WTC11 (cell line): ENCODE measurements around the gene FITM1. TPM values are rescaled to one million over a fixed set of nuclear protein-coding genes. Genes with fewer than 3 reads are reported as not detected.

Source experiments
- ATAC-seq: fragments of 200-7000 bp; cut with Tn5 transposase; 2 replicates; pipeline ENCODE4 v1.10.0; 2021; ENCODE audit warnings: mild to moderate bottlenecking, moderate library complexity
- CTCF ChIA-PET: fragments of 300-600 bp; sonication (Branson Sonifier 250); formaldehyde crosslinking; loops from one replicate; lab custom pipeline; 2021; ENCODE audit warnings: antibody characterized with exemption; lab: Charles Lee
- POLR2A ChIA-PET: fragments of 350-600 bp; sonication (Branson Sonifier 250); formaldehyde crosslinking; loops from one replicate; lab custom pipeline; 2021; ENCODE audit warnings: antibody characterized with exemption; lab: Charles Lee
- DNase-seq: peaks from one replicate; pipeline ENCODE4 v3.0.0; 2021; ENCODE audit warnings: low spot score
- H3K27ac Mint-ChIP-seq: 2 replicates; pipeline ENCODE4 v1.8.0; 2021; ENCODE audit warnings: mixed read lengths
- H3K27me3 Mint-ChIP-seq: 2 replicates; pipeline ENCODE4 v1.8.0; 2021; ENCODE audit warnings: low read depth, mild to moderate bottlenecking, moderate library complexity, mixed read lengths
- H3K36me3 Mint-ChIP-seq: 2 replicates; pipeline ENCODE4 v1.8.0; 2021; ENCODE audit warnings: mixed read lengths
- H3K4me1 Mint-ChIP-seq: 2 replicates; pipeline ENCODE4 v1.8.0; 2022; ENCODE audit warnings: mixed read lengths
- H3K4me3 Mint-ChIP-seq: 2 replicates; pipeline ENCODE4 v1.8.0; 2021; ENCODE audit warnings: mild to moderate bottlenecking, moderate library complexity, mixed read lengths
- H3K9me3 Mint-ChIP-seq: 2 replicates; pipeline ENCODE4 v1.8.0; 2021; ENCODE audit warnings: mixed read lengths
- CTCF ChIP-seq: fragments of 200-600 bp; IDR thresholded peaks from 2 replicates; pipeline ENCODE4 v1.8.0; 2022; ENCODE audit warnings: antibody characterized with exemption
- E2F4 ChIP-seq: sonication (generic); formaldehyde crosslinking; IDR thresholded peaks from 2 replicates; pipeline ENCODE4 v1.8.1; 2022; ENCODE audit warnings: low read depth, mild to moderate bottlenecking, moderate library complexity, missing genetic modification reagents, borderline replicate concordance
- FOXJ3 ChIP-seq: sonication (generic); formaldehyde crosslinking; IDR thresholded peaks from 2 replicates; pipeline ENCODE4 v1.9.0; 2021; ENCODE audit warnings: missing genetic modification reagents, mild to moderate bottlenecking, borderline replicate concordance
- GABPB1 ChIP-seq: sonication (generic); formaldehyde crosslinking; IDR thresholded peaks from 2 replicates; pipeline ENCODE4 v1.8.1; 2023; ENCODE audit warnings: mild to moderate bottlenecking, missing genetic modification reagents
- HMGA2 ChIP-seq: fragments of 250-450 bp; sonication (Bioruptor Pico); IDR thresholded peaks from 2 replicates; pipeline ENCODE4 v1.4.0; 2021; ENCODE audit warnings: mild to moderate bottlenecking, moderate library complexity
- JUN ChIP-seq: sonication (generic); formaldehyde crosslinking; IDR thresholded peaks from 2 replicates; pipeline ENCODE4 v1.8.0; 2023; ENCODE audit warnings: mild to moderate bottlenecking, missing genetic modification reagents
- MXD4 ChIP-seq: fragments of 250-450 bp; sonication (Bioruptor Pico); IDR thresholded peaks from 2 replicates; pipeline ENCODE4 v1.8.0; 2021; ENCODE audit warnings: mild to moderate bottlenecking, moderate library complexity, borderline replicate concordance
- PREB ChIP-seq: sonication (generic); formaldehyde crosslinking; IDR thresholded peaks from 2 replicates; pipeline ENCODE4 v1.8.1; 2022; ENCODE audit warnings: mild to moderate bottlenecking, missing genetic modification reagents, moderate library complexity, borderline replicate concordance
- PRRX2 ChIP-seq: fragments of 250-450 bp; sonication (Bioruptor Pico); IDR thresholded peaks from 2 replicates; pipeline ENCODE4 v1.8.0; 2021; ENCODE audit warnings: mild to moderate bottlenecking
- ZBTB21 ChIP-seq: sonication (generic); formaldehyde crosslinking; IDR thresholded peaks from 2 replicates; pipeline ENCODE4 v1.8.1; 2023; ENCODE audit warnings: mild to moderate bottlenecking, missing genetic modification reagents, borderline replicate concordance
- ZNF512 ChIP-seq: sonication (generic); formaldehyde crosslinking; IDR thresholded peaks from 2 replicates; pipeline ENCODE4 v1.8.1; 2022; ENCODE audit warnings: missing genetic modification reagents, borderline replicate concordance
- ZNF671 ChIP-seq: fragments of 250-450 bp; sonication (Bioruptor Pico); IDR thresholded peaks from 2 replicates; pipeline ENCODE4 v1.8.0; 2021; ENCODE audit warnings: mild to moderate bottlenecking
- total RNA-seq: library from RNA; stranded (reverse); gene quantifications from 3 replicates; pipeline ENCODE4 v1.2.3, GENCODE V29; 2021
- TF ChIP-seq, protein P1 (sequence below): fragments of 250-450 bp; sonication (Bioruptor Pico); IDR thresholded peaks from 2 replicates; pipeline ENCODE4 v1.9.0; 2021; ENCODE audit warnings: mild to moderate bottlenecking
- TF ChIP-seq, protein P2 (sequence below): sonication (generic); formaldehyde crosslinking; IDR thresholded peaks from 2 replicates; pipeline ENCODE4 v1.8.1; 2022; ENCODE audit warnings: mild to moderate bottlenecking, moderate library complexity, missing genetic modification reagents

Gene FITM1
- total RNA-seq, 1 experiment from 2014 or later: not detected

GRCh38 chr14:24133735-24134134, 3.3 kb downstream of the FITM1 start:
- H3K9me3 Mint-ChIP-seq: no peaks in the 10 kb centered on the region
- TF ChIP-seq, protein P1, sequence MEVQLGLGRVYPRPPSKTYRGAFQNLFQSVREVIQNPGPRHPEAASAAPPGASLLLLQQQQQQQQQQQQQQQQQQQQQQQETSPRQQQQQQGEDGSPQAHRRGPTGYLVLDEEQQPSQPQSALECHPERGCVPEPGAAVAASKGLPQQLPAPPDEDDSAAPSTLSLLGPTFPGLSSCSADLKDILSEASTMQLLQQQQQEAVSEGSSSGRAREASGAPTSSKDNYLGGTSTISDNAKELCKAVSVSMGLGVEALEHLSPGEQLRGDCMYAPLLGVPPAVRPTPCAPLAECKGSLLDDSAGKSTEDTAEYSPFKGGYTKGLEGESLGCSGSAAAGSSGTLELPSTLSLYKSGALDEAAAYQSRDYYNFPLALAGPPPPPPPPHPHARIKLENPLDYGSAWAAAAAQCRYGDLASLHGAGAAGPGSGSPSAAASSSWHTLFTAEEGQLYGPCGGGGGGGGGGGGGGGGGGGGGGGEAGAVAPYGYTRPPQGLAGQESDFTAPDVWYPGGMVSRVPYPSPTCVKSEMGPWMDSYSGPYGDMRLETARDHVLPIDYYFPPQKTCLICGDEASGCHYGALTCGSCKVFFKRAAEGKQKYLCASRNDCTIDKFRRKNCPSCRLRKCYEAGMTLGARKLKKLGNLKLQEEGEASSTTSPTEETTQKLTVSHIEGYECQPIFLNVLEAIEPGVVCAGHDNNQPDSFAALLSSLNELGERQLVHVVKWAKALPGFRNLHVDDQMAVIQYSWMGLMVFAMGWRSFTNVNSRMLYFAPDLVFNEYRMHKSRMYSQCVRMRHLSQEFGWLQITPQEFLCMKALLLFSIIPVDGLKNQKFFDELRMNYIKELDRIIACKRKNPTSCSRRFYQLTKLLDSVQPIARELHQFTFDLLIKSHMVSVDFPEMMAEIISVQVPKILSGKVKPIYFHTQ (CRISPR knock-in tag): no peak
- peak; percentile 65; the same call in 1 of the 2 replicates for TF ChIP-seq HMGA2 (CRISPR knock-in tag)
- no peak for TF ChIP-seq ZNF671 (CRISPR knock-in tag)
- TF ChIP-seq ZBTB21 (CRISPR knock-in tag): no peak
- no peak for TF ChIP-seq FOXJ3 (CRISPR knock-in tag)
- TF ChIP-seq MXD4: no peak
- TF ChIP-seq CTCF: no peak
- no peak for TF ChIP-seq E2F4
- no peak for TF ChIP-seq PRRX2 (CRISPR knock-in tag)
- TF ChIP-seq, all 79 proteins: peak for 1
- ATAC-seq (no peak), DNase-seq (no peak)
- peaks cover 23% of the 10 kb centered on the region for H3K4me1 Mint-ChIP-seq
- H3K27ac Mint-ChIP-seq: no peak overlapping the region
- H3K27me3 Mint-ChIP-seq: no peaks in the 10 kb centered on the region; the same call in 1 of the 2 replicates
- H3K4me3 Mint-ChIP-seq: no peak overlapping the region
- peaks cover 14% of the 10 kb centered on the region for H3K36me3 Mint-ChIP-seq
- ChIA-PET POLR2A (no interaction called here), CTCF (interaction anchor here (0.7 to 3.1 kb wide), 4 partner anchors 18 to 27 kb away, joined by 3 to 10 read pairs (median 6); partner anchors contain the start of genes DCAF11, IRF9 and NRL)

DNA sequence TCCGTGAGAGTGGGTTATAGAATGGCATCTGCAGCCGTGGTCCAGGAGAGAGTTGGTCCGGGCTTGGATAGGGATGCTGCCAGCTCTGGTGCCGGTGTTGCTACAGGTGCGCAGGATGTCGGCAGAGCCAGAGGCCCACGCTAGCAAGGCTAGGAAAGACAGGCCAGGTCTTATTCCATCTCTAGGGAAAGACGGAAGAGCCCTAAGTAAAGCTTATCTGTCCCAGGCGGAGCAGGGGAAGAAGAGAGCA, 5.0 kb downstream of the FITM1 start:
- CTCF ChIA-PET: interaction anchor here (0.8 to 4.3 kb wide), 15 partner anchors 8 to 296 kb away, joined by 3 to 31 read pairs (median 5); partner anchors contain the start of genes DCAF11, IRF9, NRL and PCK2
- H3K4me1 Mint-ChIP-seq: peaks cover 33% of the 10 kb centered on the region
- no peak for DNase-seq
- TF ChIP-seq JUN (CRISPR knock-in tag) (0 out of 2 replicates have a peak, but pooled peaks have one; percentile 21), PREB (0 out of 2 replicates have a peak, but pooled peaks have one; percentile 3), ZNF512 (CRISPR knock-in tag) (no peak), E2F4 (no peak), GABPB1 (CRISPR knock-in tag) (peak; percentile 36; the same call in 1 of the 2 replicates)
- TF ChIP-seq, protein P2, sequence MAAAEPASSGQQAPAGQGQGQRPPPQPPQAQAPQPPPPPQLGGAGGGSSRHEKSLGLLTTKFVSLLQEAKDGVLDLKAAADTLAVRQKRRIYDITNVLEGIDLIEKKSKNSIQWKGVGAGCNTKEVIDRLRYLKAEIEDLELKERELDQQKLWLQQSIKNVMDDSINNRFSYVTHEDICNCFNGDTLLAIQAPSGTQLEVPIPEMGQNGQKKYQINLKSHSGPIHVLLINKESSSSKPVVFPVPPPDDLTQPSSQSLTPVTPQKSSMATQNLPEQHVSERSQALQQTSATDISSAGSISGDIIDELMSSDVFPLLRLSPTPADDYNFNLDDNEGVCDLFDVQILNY: 0 out of 2 replicates have a peak, but pooled peaks have one; percentile 57
- TF ChIP-seq, all 79 proteins: peak for 4
- POLR2A ChIA-PET: interaction anchor here (0.6 to 1.8 kb wide), 12 partner anchors 8 to 164 kb away, joined by 3 to 15 read pairs (median 4); partner anchors contain the start of genes DCAF11, DHRS1, NOP9 and NRL
- no peak for ATAC-seq
- H3K27ac Mint-ChIP-seq: peak overlapping the region; percentile 88
- H3K27me3 Mint-ChIP-seq: no peaks in the 10 kb centered on the region; the same call in 1 of the 2 replicates
- H3K36me3 Mint-ChIP-seq: peaks cover 26% of the 10 kb centered on the region
- H3K9me3 Mint-ChIP-seq: no peaks in the 10 kb centered on the region
- H3K4me3 Mint-ChIP-seq: peak overlapping the region; percentile 86
